HCT116 (cell line): ENCODE measurements around the gene NAB2. TPM values are rescaled to one million over a fixed set of nuclear protein-coding genes. Genes with fewer than 3 reads are reported as not detected.

Experiments
- ATAC-seq: fragments of 200-7000 bp; cut with Tn5 transposase; 2 replicates; pipeline ENCODE4 v1.9.1; 2020; ENCODE audit warnings: mild to moderate bottlenecking, moderate library complexity
- BruUV-seq: library from RNA; stranded (reverse); fragments of 400-500 nt; replicated peaks from 2 replicates; lab custom pipeline; 2021; lab: Mats Ljungman, UMichigan
- CTCF ChIA-PET: fragments of 300-600 bp; sonication (Branson Sonifier 250); formaldehyde crosslinking; loops from one replicate; lab custom pipeline; 2021; ENCODE audit warnings: antibody characterized with exemption; lab: Charles Lee
- POLR2A ChIA-PET: fragments of 300-600, 350-600 bp; sonication (Branson Sonifier 250); formaldehyde crosslinking; loops from one replicate; lab custom pipeline; 2021; ENCODE audit warnings: antibody characterized with exemption; lab: Charles Lee
- RAD21 ChIA-PET, 2 experiments: fragments of 300-600 bp; sonication (Branson Sonifier 250); formaldehyde crosslinking; loops; one replicate each; lab custom pipeline; 2023; ENCODE audit warnings: low total read pairs in 2 of 2; ENCODE audit not compliant: uncharacterized antibody in 2 of 2, unreplicated experiment in 2 of 2, low non-redundant PET in 1 of 2; lab: Charles Lee
- DNase-seq: peaks from one replicate; pipeline ENCODE4 v3.0.0-alpha.2; 2010; ENCODE audit warnings: low read depth, low spot score
- H2AFZ ChIP-seq: fragments of 200-600 bp; shearing (Covaris generic), sonication (generic); 2 replicates; pipeline ENCODE4 v1.6.1; 2017; ENCODE audit warnings: low read depth, mixed run types, mixed read lengths, antibody characterized with exemption, low read length; ENCODE audit not compliant: poor library complexity, severe bottlenecking
- H3K27ac ChIP-seq: 2 replicates; pipeline ENCODE4 v1.5.1; 2012; ENCODE audit warnings: low read depth, low read length
- H3K27me3 ChIP-seq: fragments of 200-600 bp; sonication (generic); 2 replicates; pipeline ENCODE4 v1.6.1; 2016; ENCODE audit warnings: mixed run types, low read length, mixed read lengths; ENCODE audit not compliant: insufficient read depth
- H3K36me3 ChIP-seq, 2 experiments: fragments of 200-500 bp in 1 of 2; fragments of 200-600 bp in 1 of 2; sonication (Bioruptor generic) in 1 of 2; sonication (generic) in 1 of 2; 2 replicates each; pipeline versions ENCODE4 v1.5.1 to v1.6.1; 2014 to 2016; ENCODE audit warnings: low read length in 2 of 2, inconsistent platforms in 1 of 2, mixed read lengths in 1 of 2, mixed run types in 1 of 2; ENCODE audit not compliant: insufficient read depth in 2 of 2, control insufficient read depth in 1 of 2
- H3K4me1 ChIP-seq, 2 experiments: fragments of 200-600 bp in 1 of 2; sonication (generic) in 1 of 2; 2 replicates each; pipeline versions ENCODE4 v1.5.1 to v1.6.1; 2012 to 2017; ENCODE audit warnings: low read length in 2 of 2, inconsistent platforms in 1 of 2, mild to moderate bottlenecking in 1 of 2, mixed read lengths in 1 of 2, mixed run types in 1 of 2, moderate library complexity in 1 of 2; ENCODE audit not compliant: insufficient read depth in 2 of 2, control insufficient read depth in 1 of 2
- H3K4me2 ChIP-seq: fragments of 200-600 bp; sonication (generic); 2 replicates; pipeline ENCODE4 v1.6.1; 2017; ENCODE audit warnings: mixed run types, low read length, mixed read lengths
- H3K4me3 ChIP-seq, 2 experiments: fragments of 200-600 bp in 1 of 2; sonication (generic) in 1 of 2; replicated peaks in 1 of 2; 2 replicates each; pipeline ENCODE4 v1.5.1; 2011 to 2016; ENCODE audit warnings: low read length in 2 of 2, control low read depth in 1 of 2, low read depth in 1 of 2, mild to moderate bottlenecking in 1 of 2, mixed read lengths in 1 of 2, mixed run types in 1 of 2
- H3K79me2 ChIP-seq: fragments of 200-600 bp; sonication (generic); 2 replicates; pipeline ENCODE4 v1.6.1; 2017; ENCODE audit warnings: mild to moderate bottlenecking, mixed run types, low read length, moderate library complexity, mixed read lengths; ENCODE audit not compliant: insufficient read depth
- H3K9ac ChIP-seq: fragments of 200-600 bp; sonication (generic); 2 replicates; pipeline ENCODE4 v1.6.1; 2016; ENCODE audit warnings: low read length, mixed read lengths
- H3K9me2 ChIP-seq: fragments of 200-600 bp; sonication (generic), shearing (Covaris generic); 2 replicates; pipeline ENCODE4 v1.6.1; 2017; ENCODE audit warnings: mixed run types, mild to moderate bottlenecking, moderate library complexity; ENCODE audit not compliant: insufficient read depth
- H3K9me3 ChIP-seq, 2 experiments: fragments of 200-500 bp in 1 of 2; fragments of 200-600 bp in 1 of 2; sonication (Bioruptor generic) in 1 of 2; sonication (generic) in 1 of 2; 2 replicates each; pipeline ENCODE4 v1.6.1; 2014 to 2017; ENCODE audit warnings: low read length in 2 of 2, mixed read lengths in 2 of 2, inconsistent platforms in 1 of 2, low read depth in 1 of 2, mild to moderate bottlenecking in 1 of 2, mixed run types in 1 of 2, moderate library complexity in 1 of 2; ENCODE audit not compliant: control insufficient read depth in 1 of 2, insufficient read depth in 1 of 2
- H4K20me1 ChIP-seq: fragments of 200-600 bp; sonication (generic), shearing (Covaris generic); 2 replicates; pipeline ENCODE4 v1.6.1; 2017; ENCODE audit warnings: mixed run types, mild to moderate bottlenecking, moderate library complexity; ENCODE audit not compliant: insufficient read depth
- CBX3 ChIP-seq: IDR thresholded peaks from 2 replicates; pipeline ENCODE4 v1.6.1; 2012; ENCODE audit warnings: low read depth
- ELF1 ChIP-seq: IDR thresholded peaks from 2 replicates; pipeline ENCODE4 v1.6.1; 2012; ENCODE audit warnings: low read depth, borderline replicate concordance
- EZH2phosphoT487 ChIP-seq: fragments of 200-600 bp; IDR thresholded peaks from 2 replicates; pipeline ENCODE4 v1.6.1; 2018; ENCODE audit warnings: antibody characterized with exemption, borderline replicate concordance
- FOSL1 ChIP-seq: IDR thresholded peaks from 2 replicates; pipeline ENCODE4 v1.6.1; 2012; ENCODE audit warnings: low read depth
- POLR2A ChIP-seq: IDR thresholded peaks from 2 replicates; pipeline ENCODE4 v1.7.0; 2011; ENCODE audit warnings: borderline replicate concordance; ENCODE audit not compliant: insufficient read depth, insufficient read length; ENCODE audit errors: extremely low read depth
- RAD21 ChIP-seq: IDR thresholded peaks from 2 replicates; pipeline ENCODE4 v1.6.1; 2012; ENCODE audit warnings: low read depth, mild to moderate bottlenecking
- SRF ChIP-seq: IDR thresholded peaks from 2 replicates; pipeline ENCODE4 v1.6.1; 2012; ENCODE audit warnings: low read depth
- ZFX ChIP-seq: fragments of 450-650 bp; IDR thresholded peaks from 2 replicates; pipeline ENCODE4 v1.6.1; 2017
- ZNF274 ChIP-seq: fragments of 200-500 bp; sonication (Bioruptor generic); IDR thresholded peaks from 2 replicates; pipeline ENCODE4 v1.6.1; 2014; ENCODE audit warnings: mild to moderate bottlenecking, low read depth, low read length, inconsistent platforms
- intact Hi-C: fragments of 100-400 bp; cut with micrococcal nuclease; formaldehyde crosslinking; loops from 2 replicates; pipeline ENCODE4 v1.10.0; 2022
- total RNA-seq: library from RNA; stranded (reverse); gene quantifications from one replicate; pipeline ENCODE4 v1.2.1, GENCODE V29; 2021; ENCODE audit not compliant: unreplicated experiment
- TF ChIP-seq, protein P1 (sequence below): IDR thresholded peaks from 2 replicates; pipeline ENCODE4 v1.6.1; 2012
- TF ChIP-seq, protein P2 (sequence below), 3 experiments: fragments of 200-600 bp in 1 of 3; sonication (generic) in 1 of 3; IDR thresholded peaks in 2 of 3; conservative IDR thresholded peaks in 1 of 3; 2 replicates each; pipeline ENCODE4 v1.5.1; 2012 to 2017; ENCODE audit warnings: low read depth in 2 of 3, low read length in 2 of 3, antibody characterized with exemption in 1 of 3, borderline replicate concordance in 1 of 3, control low read depth in 1 of 3, mild to moderate bottlenecking in 1 of 3, mixed read lengths in 1 of 3, mixed run types in 1 of 3, moderate library complexity in 1 of 3; ENCODE audit not compliant: insufficient read depth in 1 of 3
- TF ChIP-seq, protein P3 (sequence below): IDR thresholded peaks from 2 replicates; pipeline ENCODE4 v1.6.1; 2012; ENCODE audit warnings: low read depth
- TF ChIP-seq, protein P4 (sequence below): IDR thresholded peaks from 2 replicates; pipeline ENCODE4 v1.6.1; 2011; ENCODE audit warnings: mild to moderate bottlenecking, low read length, moderate library complexity; ENCODE audit not compliant: insufficient replicate concordance; ENCODE audit errors: extremely low read depth

The NAB2 gene
- total RNA-seq, 1 experiment from 2014 or later, result 77.1 TPM

DNA sequence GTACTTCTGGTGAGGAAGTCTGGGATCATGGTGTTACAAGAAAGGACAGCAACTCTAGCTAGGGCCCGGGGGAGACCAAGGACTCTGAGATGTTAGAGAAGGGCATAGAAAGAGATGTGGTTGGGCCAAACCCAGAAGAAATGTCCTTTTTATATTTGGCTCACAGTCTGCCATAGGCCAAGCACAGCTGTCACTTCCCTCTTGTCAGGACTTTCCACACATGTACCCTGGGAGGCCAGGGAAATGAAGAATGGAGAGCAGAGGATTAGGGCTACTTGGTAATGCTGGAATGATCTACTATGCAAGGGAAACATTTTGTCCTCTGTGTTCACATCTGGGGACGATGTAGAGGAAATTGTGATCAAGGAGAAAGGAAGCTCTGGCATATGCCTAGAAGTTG is 48.2 kb upstream of the NAB2 start:
- intact Hi-C loops, result no loop called here
- Histone ChIP-seq H3K36me3 (no peaks in the 10 kb centered on the region), H3K27me3 (peaks cover 20% of the 10 kb centered on the region; the same call in 1 of the 2 replicates), H4K20me1 (no peaks in the 10 kb centered on the region), H3K9me2 (no peaks in the 10 kb centered on the region), H3K27ac (no peak overlapping the region), H3K9me3 (no peaks in the 10 kb centered on the region), H3K79me2 (no peaks in the 10 kb centered on the region), H3K9ac (no peak overlapping the region), H3K4me2 (no peak overlapping the region), H3K4me1 (no peaks in the 10 kb centered on the region), H3K4me3 (no peak overlapping the region), H2AFZ (no peak overlapping the region)
- DNase-seq (no peak), ATAC-seq (no peak)
- no TSS peak for BruUV-seq
- RAD21 ChIA-PET, result no interaction called here
- POLR2A ChIA-PET, result interaction anchor here (1.4 kb wide), 1 partner anchor 9 kb away, joined by 3 read pairs; no protein-coding TSS in a partner anchor
- TF ChIP-seq RAD21 (no peak), FOSL1 (no peak), POLR2A (no peak), ZNF274 (no peak)
- TF ChIP-seq, protein P1, sequence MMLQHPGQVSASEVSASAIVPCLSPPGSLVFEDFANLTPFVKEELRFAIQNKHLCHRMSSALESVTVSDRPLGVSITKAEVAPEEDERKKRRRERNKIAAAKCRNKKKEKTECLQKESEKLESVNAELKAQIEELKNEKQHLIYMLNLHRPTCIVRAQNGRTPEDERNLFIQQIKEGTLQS, result no peak
- CTCF ChIA-PET, result interaction anchor here (1.0 to 1.9 kb wide), 3 partner anchors 9 to 142 kb away, joined by 3 to 4 read pairs (median 3); partner anchors contain the start of gene MYO1A

DNA sequence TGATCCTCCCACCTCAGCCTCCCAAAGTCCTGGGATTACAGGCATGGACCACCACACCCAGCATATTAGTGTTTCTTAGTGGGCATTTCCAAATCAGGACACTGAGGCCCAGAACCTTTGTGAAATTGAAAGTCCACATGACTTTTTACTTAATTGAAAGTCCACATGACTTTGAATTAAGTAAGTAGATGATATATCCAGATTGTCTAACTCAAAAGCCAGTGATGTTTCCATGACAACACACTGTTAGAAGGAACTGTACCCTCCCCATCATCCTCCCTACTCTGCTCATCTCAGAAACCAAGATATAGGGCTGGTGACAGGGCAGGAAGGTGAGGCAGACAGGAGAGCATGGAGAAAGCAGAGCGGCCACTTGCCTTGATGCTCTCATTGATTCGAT is 46.2 kb upstream of the NAB2 start:
- intact Hi-C loops, result no loop called here
- H4K20me1 ChIP-seq, result no peaks in the 10 kb centered on the region
- POLR2A ChIA-PET, result no interaction called here
- TF ChIP-seq, protein P2, sequence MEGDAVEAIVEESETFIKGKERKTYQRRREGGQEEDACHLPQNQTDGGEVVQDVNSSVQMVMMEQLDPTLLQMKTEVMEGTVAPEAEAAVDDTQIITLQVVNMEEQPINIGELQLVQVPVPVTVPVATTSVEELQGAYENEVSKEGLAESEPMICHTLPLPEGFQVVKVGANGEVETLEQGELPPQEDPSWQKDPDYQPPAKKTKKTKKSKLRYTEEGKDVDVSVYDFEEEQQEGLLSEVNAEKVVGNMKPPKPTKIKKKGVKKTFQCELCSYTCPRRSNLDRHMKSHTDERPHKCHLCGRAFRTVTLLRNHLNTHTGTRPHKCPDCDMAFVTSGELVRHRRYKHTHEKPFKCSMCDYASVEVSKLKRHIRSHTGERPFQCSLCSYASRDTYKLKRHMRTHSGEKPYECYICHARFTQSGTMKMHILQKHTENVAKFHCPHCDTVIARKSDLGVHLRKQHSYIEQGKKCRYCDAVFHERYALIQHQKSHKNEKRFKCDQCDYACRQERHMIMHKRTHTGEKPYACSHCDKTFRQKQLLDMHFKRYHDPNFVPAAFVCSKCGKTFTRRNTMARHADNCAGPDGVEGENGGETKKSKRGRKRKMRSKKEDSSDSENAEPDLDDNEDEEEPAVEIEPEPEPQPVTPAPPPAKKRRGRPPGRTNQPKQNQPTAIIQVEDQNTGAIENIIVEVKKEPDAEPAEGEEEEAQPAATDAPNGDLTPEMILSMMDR (IDR thresholded peaks at IDR 0.05 in 2 of 3, conservative IDR thresholded peaks at IDR 0.05 in 1 of 3; ENCODE audit: borderline replicate concordance in 1 of 3, insufficient read depth in 1 of 3, low read depth in 2 of 3, low read length in 2 of 3), result no peak
- no peak for TF ChIP-seq FOSL1
- TF ChIP-seq ELF1, result no peak
- TF ChIP-seq ZFX, result no peak
- TF ChIP-seq, protein P3, sequence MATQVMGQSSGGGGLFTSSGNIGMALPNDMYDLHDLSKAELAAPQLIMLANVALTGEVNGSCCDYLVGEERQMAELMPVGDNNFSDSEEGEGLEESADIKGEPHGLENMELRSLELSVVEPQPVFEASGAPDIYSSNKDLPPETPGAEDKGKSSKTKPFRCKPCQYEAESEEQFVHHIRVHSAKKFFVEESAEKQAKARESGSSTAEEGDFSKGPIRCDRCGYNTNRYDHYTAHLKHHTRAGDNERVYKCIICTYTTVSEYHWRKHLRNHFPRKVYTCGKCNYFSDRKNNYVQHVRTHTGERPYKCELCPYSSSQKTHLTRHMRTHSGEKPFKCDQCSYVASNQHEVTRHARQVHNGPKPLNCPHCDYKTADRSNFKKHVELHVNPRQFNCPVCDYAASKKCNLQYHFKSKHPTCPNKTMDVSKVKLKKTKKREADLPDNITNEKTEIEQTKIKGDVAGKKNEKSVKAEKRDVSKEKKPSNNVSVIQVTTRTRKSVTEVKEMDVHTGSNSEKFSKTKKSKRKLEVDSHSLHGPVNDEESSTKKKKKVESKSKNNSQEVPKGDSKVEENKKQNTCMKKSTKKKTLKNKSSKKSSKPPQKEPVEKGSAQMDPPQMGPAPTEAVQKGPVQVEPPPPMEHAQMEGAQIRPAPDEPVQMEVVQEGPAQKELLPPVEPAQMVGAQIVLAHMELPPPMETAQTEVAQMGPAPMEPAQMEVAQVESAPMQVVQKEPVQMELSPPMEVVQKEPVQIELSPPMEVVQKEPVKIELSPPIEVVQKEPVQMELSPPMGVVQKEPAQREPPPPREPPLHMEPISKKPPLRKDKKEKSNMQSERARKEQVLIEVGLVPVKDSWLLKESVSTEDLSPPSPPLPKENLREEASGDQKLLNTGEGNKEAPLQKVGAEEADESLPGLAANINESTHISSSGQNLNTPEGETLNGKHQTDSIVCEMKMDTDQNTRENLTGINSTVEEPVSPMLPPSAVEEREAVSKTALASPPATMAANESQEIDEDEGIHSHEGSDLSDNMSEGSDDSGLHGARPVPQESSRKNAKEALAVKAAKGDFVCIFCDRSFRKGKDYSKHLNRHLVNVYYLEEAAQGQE, result no peak
- TF ChIP-seq, protein P4, sequence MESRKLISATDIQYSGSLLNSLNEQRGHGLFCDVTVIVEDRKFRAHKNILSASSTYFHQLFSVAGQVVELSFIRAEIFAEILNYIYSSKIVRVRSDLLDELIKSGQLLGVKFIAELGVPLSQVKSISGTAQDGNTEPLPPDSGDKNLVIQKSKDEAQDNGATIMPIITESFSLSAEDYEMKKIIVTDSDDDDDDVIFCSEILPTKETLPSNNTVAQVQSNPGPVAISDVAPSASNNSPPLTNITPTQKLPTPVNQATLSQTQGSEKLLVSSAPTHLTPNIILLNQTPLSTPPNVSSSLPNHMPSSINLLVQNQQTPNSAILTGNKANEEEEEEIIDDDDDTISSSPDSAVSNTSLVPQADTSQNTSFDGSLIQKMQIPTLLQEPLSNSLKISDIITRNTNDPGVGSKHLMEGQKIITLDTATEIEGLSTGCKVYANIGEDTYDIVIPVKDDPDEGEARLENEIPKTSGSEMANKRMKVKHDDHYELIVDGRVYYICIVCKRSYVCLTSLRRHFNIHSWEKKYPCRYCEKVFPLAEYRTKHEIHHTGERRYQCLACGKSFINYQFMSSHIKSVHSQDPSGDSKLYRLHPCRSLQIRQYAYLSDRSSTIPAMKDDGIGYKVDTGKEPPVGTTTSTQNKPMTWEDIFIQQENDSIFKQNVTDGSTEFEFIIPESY, result no peak
- no peak for TF ChIP-seq SRF
- no peak for TF ChIP-seq EZH2phosphoT487
- TF ChIP-seq CBX3, result no peak

More for the DNA sequence above, 46.2 kb upstream of the NAB2 start:
- Histone ChIP-seq H3K36me3 (no peaks in the 10 kb centered on the region), H3K4me3 (no peak overlapping the region), H2AFZ (no peak overlapping the region), H3K79me2 (no peaks in the 10 kb centered on the region), H3K9me2 (no peaks in the 10 kb centered on the region), H3K9me3 (no peaks in the 10 kb centered on the region), H3K27ac (no peak overlapping the region), H3K27me3 (peaks cover 20% of the 10 kb centered on the region; the same call in 1 of the 2 replicates), H3K9ac (no peak overlapping the region), H3K4me1 (peaks cover 0 to 3% of the 10 kb centered on the region in 2 experiments; a peak in 1 of 4 replicates), H3K4me2 (no peak overlapping the region)
- ChIA-PET CTCF (no interaction called here), RAD21 (no interaction called here)
- ATAC-seq (no peak), DNase-seq (no peak)
- BruUV-seq, result no TSS peak
